GM12878 (cell line): ENCODE results near the gene PDIK1L. TPM values are rescaled to one million over a fixed set of nuclear protein-coding genes. Genes with fewer than 3 reads are reported as not detected.

ENCODE experiments used
- ATAC-seq: fragments of 200-7000 bp; cut with Tn5 transposase; 3 replicates; pipeline ENCODE4 v1.9.1; 2020; ENCODE audit warnings: mild to moderate bottlenecking, moderate library complexity
- BruUV-seq: library from RNA; stranded (reverse); fragments of 400-500 nt; replicated peaks from 2 replicates; lab custom pipeline; 2021; lab: Mats Ljungman, UMichigan
- CTCF ChIA-PET: fragments of 300-600 bp; sonication (Branson Sonifier 250); formaldehyde crosslinking; extraction: SDS; loops from one replicate; lab custom pipeline; 2021; ENCODE audit warnings: inconsistent platforms; lab: Yijun Ruan, JAX
- POLR2A ChIA-PET: fragments of 350-600 bp; formaldehyde crosslinking; extraction: SDS; loops from one replicate; lab custom pipeline; 2021; ENCODE audit warnings: inconsistent platforms; lab: Charles Lee
- RAD21 ChIA-PET: fragments of 300-600 bp; sonication (Branson Sonifier 250); formaldehyde crosslinking; loops from one replicate; lab custom pipeline; 2023; ENCODE audit warnings: antibody characterized with exemption; ENCODE audit not compliant: unreplicated experiment; lab: Charles Lee
- SMC1A ChIA-PET: fragments of 300-600 bp; sonication (Branson Sonifier 250); formaldehyde crosslinking; loops from one replicate; lab custom pipeline; 2023; ENCODE audit not compliant: unreplicated experiment, uncharacterized antibody; lab: Charles Lee
- DNase-seq: peaks from one replicate; pipeline ENCODE4 v3.0.0-alpha.2; 2011; ENCODE audit warnings: low read depth, low spot score
- FAIRE-seq: peaks from 3 replicates; lab custom pipeline; 2011; peaks lifted over from hg19 to GRCh38; lab: Jason Lieb, UNC
- H2AFZ ChIP-seq: 2 replicates; pipeline ENCODE4 v1.6.0; 2011; ENCODE audit warnings: low read depth, low read length, control low read depth; ENCODE audit not compliant: control insufficient read depth
- H3K27ac ChIP-seq: 2 replicates; pipeline ENCODE4 v1.5.1; 2011; ENCODE audit warnings: control low read depth; ENCODE audit not compliant: control insufficient read depth, insufficient read depth
- H3K27me3 ChIP-seq, 2 experiments: replicated peaks in 1 of 2; 2 replicates each; pipeline versions ENCODE4 v1.6.0 to v1.6.1; 2011; ENCODE audit warnings: low read length in 1 of 2; ENCODE audit not compliant: control insufficient read depth in 2 of 2, insufficient read depth in 2 of 2
- H3K36me3 ChIP-seq, 2 experiments: 2 replicates each; pipeline ENCODE4 v1.5.1; 2011; ENCODE audit warnings: low read length in 1 of 2; ENCODE audit not compliant: control insufficient read depth in 2 of 2, insufficient read depth in 2 of 2
- H3K4me1 ChIP-seq: 2 replicates; pipeline ENCODE4 v1.6.1; 2011; ENCODE audit warnings: mild to moderate bottlenecking, low read length, moderate library complexity, mixed read lengths; ENCODE audit not compliant: control insufficient read depth, insufficient read depth
- H3K4me2 ChIP-seq: 2 replicates; pipeline ENCODE4 v1.6.0; 2011; ENCODE audit warnings: control low read depth; ENCODE audit not compliant: control insufficient read depth, insufficient read depth
- H3K4me3 ChIP-seq: fragments of 200-600 bp; sonication (generic); 2 replicates; pipeline ENCODE4 v1.5.1; 2016
- H3K79me2 ChIP-seq: 2 replicates; pipeline ENCODE4 v1.6.0; 2011; ENCODE audit warnings: low read length; ENCODE audit not compliant: control insufficient read depth, insufficient read depth
- H3K9ac ChIP-seq: 2 replicates; pipeline ENCODE4 v1.8.0; 2011; ENCODE audit warnings: low read length, control low read depth, mixed read lengths; ENCODE audit not compliant: control insufficient read depth, insufficient read depth
- H3K9me3 ChIP-seq: replicated peaks from 3 replicates; pipeline ENCODE4 v1.5.1; 2011; ENCODE audit warnings: mild to moderate bottlenecking, low read length; ENCODE audit not compliant: control insufficient read depth, insufficient read depth
- H4K20me1 ChIP-seq: 2 replicates; pipeline ENCODE4 v1.6.0; 2011; ENCODE audit not compliant: control insufficient read depth, insufficient read depth
- CREM ChIP-seq: IDR thresholded peaks from 2 replicates; pipeline ENCODE4 v1.6.1; 2014; ENCODE audit warnings: antibody characterized with exemption, low read depth
- EED ChIP-seq: sonication (generic); IDR thresholded peaks from 2 replicates; pipeline ENCODE4 v1.6.1; 2016; ENCODE audit warnings: antibody characterized with exemption, low read depth
- EGR1 ChIP-seq, 2 experiments: IDR thresholded peaks; 1 replicate in 1 of 2; 2 replicates in 1 of 2; pipeline ENCODE4 v1.6.1; 2011 to 2012; ENCODE audit warnings: low read depth in 2 of 2, low read length in 2 of 2, borderline replicate concordance in 1 of 2, mild to moderate bottlenecking in 1 of 2, moderate library complexity in 1 of 2
- ETV6 ChIP-seq, 2 experiments: fragments of 450-650 bp in 1 of 2; IDR thresholded peaks in 1 of 2; conservative IDR thresholded peaks in 1 of 2; 2 replicates each; pipeline ENCODE4 v1.6.1; 2014; ENCODE audit warnings: antibody characterized with exemption in 1 of 2, borderline replicate concordance in 1 of 2, low read depth in 1 of 2, mild to moderate bottlenecking in 1 of 2, moderate library complexity in 1 of 2
- FOXM1 ChIP-seq: IDR thresholded peaks from 2 replicates; pipeline ENCODE4 v1.6.1; 2012; ENCODE audit warnings: low read depth, mild to moderate bottlenecking, inconsistent platforms, low read length, moderate library complexity
- IKZF1 ChIP-seq: fragments of 450-650 bp; conservative IDR thresholded peaks from 2 replicates; pipeline ENCODE4 v1.6.1; 2017; ENCODE audit warnings: antibody characterized with exemption, mild to moderate bottlenecking
- IRF5 ChIP-seq: fragments of 450-650 bp; IDR thresholded peaks from 2 replicates; pipeline ENCODE4 v1.6.1; 2017; ENCODE audit warnings: borderline replicate concordance
- JUNB ChIP-seq: IDR thresholded peaks from 2 replicates; pipeline ENCODE4 v1.6.1; 2016; ENCODE audit warnings: antibody characterized with exemption, mild to moderate bottlenecking
- PBX3 ChIP-seq: IDR thresholded peaks from 2 replicates; pipeline ENCODE4 v1.6.1; 2011; ENCODE audit warnings: mild to moderate bottlenecking, low read depth, low read length, moderate library complexity; ENCODE audit not compliant: insufficient replicate concordance
- POLR2AphosphoS2 ChIP-seq: IDR thresholded peaks from 2 replicates; pipeline ENCODE4 v1.6.1; 2011; ENCODE audit warnings: low read depth, mild to moderate bottlenecking, low read length, improper control_type of control experiment, moderate library complexity
- RAD21 ChIP-seq: IDR thresholded peaks from 2 replicates; pipeline ENCODE4 v1.6.1; 2011; ENCODE audit warnings: mild to moderate bottlenecking, low read depth, low read length, moderate library complexity; ENCODE audit not compliant: insufficient read depth
- SMAD5 ChIP-seq: IDR thresholded peaks from 2 replicates; pipeline ENCODE4 v1.6.1; 2016; ENCODE audit warnings: antibody characterized with exemption, low read depth
- SP1 ChIP-seq: IDR thresholded peaks from one replicate; pipeline ENCODE4 v1.6.1; 2011; ENCODE audit warnings: low read depth, low read length
- SRF ChIP-seq, 2 experiments: IDR thresholded peaks; 2 replicates each; pipeline ENCODE4 v1.6.1; 2011; ENCODE audit warnings: low read depth in 2 of 2, low read length in 2 of 2, mild to moderate bottlenecking in 1 of 2, moderate library complexity in 1 of 2
- STAT1 ChIP-seq: fragments of 450-650 bp; conservative IDR thresholded peaks from 2 replicates; pipeline ENCODE4 v1.6.1; 2014; ENCODE audit warnings: antibody characterized with exemption, mild to moderate bottlenecking
- SUZ12 ChIP-seq: fragments of 200-600 bp; sonication (generic); IDR thresholded peaks from one replicate; pipeline ENCODE4 v1.6.1; 2018; ENCODE audit warnings: antibody characterized with exemption, mild to moderate bottlenecking; ENCODE audit not compliant: unreplicated experiment
- USF1 ChIP-seq: IDR thresholded peaks from 2 replicates; pipeline ENCODE4 v1.6.1; 2011; ENCODE audit warnings: borderline replicate concordance, low read depth, mild to moderate bottlenecking, moderate library complexity, mixed read lengths, low read length; ENCODE audit not compliant: insufficient read depth; ENCODE audit errors: extremely low read length
- YY1 ChIP-seq: IDR thresholded peaks from 2 replicates; pipeline ENCODE4 v1.6.1; 2011; ENCODE audit warnings: low read depth, mild to moderate bottlenecking, low read length
- ZBTB33 ChIP-seq: fragments of 450-650 bp; IDR thresholded peaks from 2 replicates; pipeline ENCODE4 v1.6.1; 2017; ENCODE audit warnings: mild to moderate bottlenecking
- WGBS: methylation state at CpG from one replicate; pipeline ENCODE4 v1.1.6; 2016; ENCODE audit warnings: low lambda C conversion rate; ENCODE audit not compliant: insufficient replicate concordance, insufficient coverage; ENCODE audit errors: missing lambda C conversion rate; 5-methylcytosine and 5-hydroxymethylcytosine counted together
- in situ Hi-C: fragments of 300-500 bp; cut with MboI; formaldehyde crosslinking; loops from 9 replicates; pipeline ENCODE4 v1.14.3; 2018; ENCODE audit warnings: mixed read lengths
- intact Hi-C: fragments of 100-400 bp; cut with micrococcal nuclease; formaldehyde crosslinking; loops from one replicate; pipeline ENCODE4 v1.14.2; 2022; ENCODE audit not compliant: unreplicated experiment
- polyA plus RNA-seq, 11 experiments: library from polyadenylated mRNA; depleted of rRNA in 4 of 11; unstranded in 6 of 11; stranded (reverse) in 5 of 11; fragments of >200 nt; fragmentation: Nextera tagmentation in 4 of 11; fragmentation: Illumina TruSeq in 1 of 11; extraction: Ambion mirVana in 4 of 11; extraction: Trizol in 1 of 11; gene quantifications; 1 replicate in 1 of 11; 2 replicates in 10 of 11; pipeline versions ENCODE4 v1.2.1 to v1.2.3, GENCODE V29; 2011 to 2016; ENCODE audit warnings: inconsistent platforms in 2 of 11, missing spikeins in 2 of 11, low read depth in 1 of 11
- total RNA-seq, 4 experiments: library from RNA; depleted of rRNA in 3 of 4; stranded (reverse); fragments of >200 nt in 3 of 4; fragmentation: Illumina TruSeq in 1 of 4; extraction: Trizol in 1 of 4; gene quantifications; 2 replicates each; pipeline versions ENCODE4 v1.2.1 to v1.2.3, GENCODE V29; 2013 to 2021

The PDIK1L gene
- total and polyA plus RNA-seq, 10 of the 15 experiments (the other 5 are each of a cell fraction or from before 2014, with no cell fraction given) = 4.0 to 15.9 (median 10.5) TPM

- WGBS = 60% methylated on average over 2 of the region's 2 CpGs
- H3K27ac ChIP-seq = no peak overlapping the region
- TF ChIP-seq EGR1 (IDR thresholded peaks at IDR 0.05; ENCODE audit: borderline replicate concordance in 1 of 2, low read depth in 2 of 2, low read length in 2 of 2) (no peak), YY1 (no peak), EED (no peak), ZBTB33 (no peak), STAT1 (no peak), ETV6 (conservative IDR thresholded peaks at IDR 0.05 in 1 of 2, IDR thresholded peaks at IDR 0.05 in 1 of 2; ENCODE audit: borderline replicate concordance in 1 of 2, low read depth in 1 of 2) (no peak), PBX3 (no peak), JUNB (no peak), RAD21 (no peak), SRF (IDR thresholded peaks at IDR 0.05; ENCODE audit: low read depth in 2 of 2, low read length in 2 of 2) (no peak), IRF5 (no peak), USF1 (no peak), POLR2AphosphoS2 (no peak), SMAD5 (no peak), IKZF1 (no peak), SUZ12 (no peak), FOXM1 (no peak), CREM (no peak), SP1 (no peak)
- H3K4me3 ChIP-seq = no peak overlapping the region
- no peak overlapping the region for H3K4me2 ChIP-seq
- DNase-seq (no peak), FAIRE-seq (no peak), ATAC-seq (no peak)
- POLR2A ChIA-PET = no interaction called here
- intact Hi-C loops = no loop called here
- RAD21 ChIA-PET = no interaction called here
- no peak overlapping the region for H3K9ac ChIP-seq
- peaks cover 2 to 7% of the 10 kb centered on the region in 2 experiments; a peak in 2 of 4 replicates for H3K27me3 ChIP-seq
- no peaks in the 10 kb centered on the region for H4K20me1 ChIP-seq
- SMC1A ChIA-PET = no interaction called here
- BruUV-seq = no TSS peak
- CTCF ChIA-PET = no interaction called here
- no peaks in the 10 kb centered on the region for H3K36me3 ChIP-seq
- no peak overlapping the region for H2AFZ ChIP-seq
- H3K4me1 ChIP-seq = no peaks in the 10 kb centered on the region
- H3K9me3 ChIP-seq = no peaks in the 10 kb centered on the region
- in situ Hi-C loops = no loop called here
- H3K79me2 ChIP-seq = no peaks in the 10 kb centered on the region
These were observed 15.2 kb upstream of the PDIK1L start for GRCh38 chr1:26096471-26096870.
